ENCODE data around the gene COL4A1.

The COL4A1 gene

GRCh38 chr13:110256126-110256905 is 50.6 kb downstream of the COL4A1 start:
- no peak for DNase-seq

GRCh38 chr13:110254751-110255553 is 52.0 kb downstream of the COL4A1 start:
- DNase-seq, result no peak

GRCh38 chr13:110254151-110254679 is 52.7 kb downstream of the COL4A1 start:
- DNase-seq, result no peak

GRCh38 chr13:110251193-110251819 is 55.7 kb downstream of the COL4A1 start:
- no peak for DNase-seq

GRCh38 chr13:110250258-110250891 is 56.6 kb downstream of the COL4A1 start:
- no peak for DNase-seq

GRCh38 chr13:110249326-110249725 is 57.6 kb downstream of the COL4A1 start:
- DNase-seq, result no peak

GRCh38 chr13:110248449-110249143 is 58.4 kb downstream of the COL4A1 start:
- DNase-seq, result no peak

- DNase-seq, result no peak
Measured at GRCh38 chr13:110246530-110246929, 60.4 kb downstream of the COL4A1 start.

GRCh38 chr13:110245416-110245899 is 61.5 kb downstream of the COL4A1 start:
- DNase-seq, result no peak

GRCh38 chr13:110244976-110245375 is 62.0 kb downstream of the COL4A1 start:
- DNase-seq, result no peak

- no peak for DNase-seq
Measured at GRCh38 chr13:110244071-110244830, 62.7 kb downstream of the COL4A1 start.

GRCh38 chr13:110242615-110243014 is 64.3 kb downstream of the COL4A1 start:
- DNase-seq, result no peak

GRCh38 chr13:110240943-110241342 is 66.0 kb downstream of the COL4A1 start:
- no peak for DNase-seq

GRCh38 chr13:110240352-110240751 is 66.6 kb downstream of the COL4A1 start:
- DNase-seq, result no peak

GRCh38 chr13:110239280-110240125 is 67.5 kb downstream of the COL4A1 start:
- no peak for DNase-seq

- no peak for DNase-seq
Measured at GRCh38 chr13:110238818-110239195, 68.2 kb downstream of the COL4A1 start.

- DNase-seq, result no peak
Measured at GRCh38 chr13:110237875-110238817, 68.8 kb downstream of the COL4A1 start.

- DNase-seq, result no peak
Measured at GRCh38 chr13:110236831-110237261, 70.1 kb downstream of the COL4A1 start.

- DNase-seq, result no peak
Measured at GRCh38 chr13:110236431-110236830, 70.5 kb downstream of the COL4A1 start.

Measured in NCI-H1930 (cell line).